Endothelial cell (in vitro differentiated cells): Measurements from ENCODE around the gene BID. TPM values are rescaled to one million over a fixed set of nuclear protein-coding genes. Genes with fewer than 3 reads are reported as not detected.
"Not testable (repeated sequence)": the region's sequence is repeated elsewhere in the genome, so short reads cannot be mapped to it uniquely, and the experiment has no call there.

Experiments used
- DNase-seq: peaks from one replicate; pipeline ENCODE4 v3.0.0; 2021; ENCODE audit warnings: low spot score
- H3K27ac Mint-ChIP-seq: one replicate; pipeline ENCODE4 v1.8.0; 2021; ENCODE audit warnings: mixed read lengths, inconsistent platforms; ENCODE audit not compliant: unreplicated experiment
- H3K27me3 Mint-ChIP-seq: one replicate; pipeline ENCODE4 v1.8.0; 2021; ENCODE audit warnings: mild to moderate bottlenecking, moderate library complexity, mixed read lengths, inconsistent platforms; ENCODE audit not compliant: unreplicated experiment
- H3K36me3 Mint-ChIP-seq: one replicate; pipeline ENCODE4 v1.8.0; 2021; ENCODE audit warnings: mild to moderate bottlenecking, low read depth, mixed read lengths, inconsistent platforms; ENCODE audit not compliant: unreplicated experiment
- H3K4me1 Mint-ChIP-seq: one replicate; pipeline ENCODE4 v1.8.0; 2021; ENCODE audit warnings: mild to moderate bottlenecking, mixed read lengths, inconsistent platforms; ENCODE audit not compliant: unreplicated experiment
- H3K4me3 Mint-ChIP-seq: one replicate; pipeline ENCODE4 v1.8.0; 2021; ENCODE audit warnings: mild to moderate bottlenecking, mixed read lengths, inconsistent platforms; ENCODE audit not compliant: unreplicated experiment
- H3K9me3 Mint-ChIP-seq: one replicate; pipeline ENCODE4 v1.8.0; 2021; ENCODE audit warnings: mixed read lengths, inconsistent platforms; ENCODE audit not compliant: unreplicated experiment
- CTCF ChIP-seq: fragments of 200-600 bp; sonication (generic); IDR thresholded peaks from one replicate; pipeline ENCODE4 v1.5.0; 2021; ENCODE audit warnings: antibody characterized with exemption; ENCODE audit not compliant: unreplicated experiment
- total RNA-seq: library from RNA; stranded (reverse); fragmentation: NEBNext Ultra II Directional; extraction: Animal tissue kit (Norgen Biotek cat#: 25700); gene quantifications from one replicate; pipeline ENCODE4 v1.2.1, GENCODE V29; 2021; ENCODE audit not compliant: unreplicated experiment

Gene BID
- total RNA-seq, 1 donor from 2014 or later: 32.5 TPM

GRCh38 chr22:17767233-17768065 is 6.8 kb downstream of the BID start:
- Mint-ChIP-seq H3K4me1 (peaks cover 3% of the 10 kb centered on the region), H3K27ac (no peak overlapping the region), H3K9me3 (no peaks in the 10 kb centered on the region), H3K4me3 (no peak overlapping the region), H3K27me3 (peaks cover 6% of the 10 kb centered on the region), H3K36me3 (peaks cover 6% of the 10 kb centered on the region)
- no peak for DNase-seq
- no peak for TF ChIP-seq CTCF

DNA sequence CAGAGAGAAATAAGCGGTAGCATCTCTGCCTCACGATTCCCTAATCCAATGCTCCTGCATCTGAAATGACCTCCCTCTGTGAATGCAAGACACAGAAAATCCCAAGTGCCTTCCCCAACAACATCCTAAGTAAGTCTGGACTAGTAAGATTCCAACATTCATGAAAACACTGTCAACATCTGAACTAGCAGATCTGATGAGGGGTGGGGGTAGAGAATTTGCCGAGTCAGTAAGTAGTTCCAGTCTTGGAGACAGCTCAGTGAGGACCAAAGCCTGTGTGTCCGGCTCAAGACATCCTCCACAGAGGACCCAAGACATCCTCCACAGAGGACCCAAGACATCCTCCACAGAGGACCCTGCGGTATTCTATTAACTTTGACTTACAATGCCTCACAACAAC is 9.4 kb downstream of the BID start:
- not testable (repeated sequence) for H3K9me3 Mint-ChIP-seq, H3K27me3 Mint-ChIP-seq, DNase-seq, H3K4me3 Mint-ChIP-seq, H3K27ac Mint-ChIP-seq, H3K4me1 Mint-ChIP-seq, H3K36me3 Mint-ChIP-seq

- H3K36me3 Mint-ChIP-seq: peaks cover 4% of the 10 kb centered on the region
- TF ChIP-seq CTCF: no peak
- H3K27me3 Mint-ChIP-seq: peaks cover 2% of the 10 kb centered on the region
- no peak overlapping the region for H3K4me3 Mint-ChIP-seq
- H3K4me1 Mint-ChIP-seq: no peaks in the 10 kb centered on the region
- no peak for DNase-seq
- H3K9me3 Mint-ChIP-seq: no peaks in the 10 kb centered on the region
- no peak overlapping the region for H3K27ac Mint-ChIP-seq
Observed at GRCh38 chr22:17764036-17764435, 10.2 kb downstream of the BID start.

GRCh38 chr22:17763442-17763841 is 10.8 kb downstream of the BID start:
- DNase-seq, H3K4me3 Mint-ChIP-seq, H3K36me3 Mint-ChIP-seq, H3K9me3 Mint-ChIP-seq, H3K4me1 Mint-ChIP-seq, H3K27me3 Mint-ChIP-seq, H3K27ac Mint-ChIP-seq: not testable (repeated sequence)

GRCh38 chr22:17761138-17761488 is 13.2 kb downstream of the BID start:
- no peaks in the 10 kb centered on the region for H3K36me3 Mint-ChIP-seq
- no peak for TF ChIP-seq CTCF
- DNase-seq: no peak
- no peak overlapping the region for H3K4me3 Mint-ChIP-seq
- no peaks in the 10 kb centered on the region for H3K4me1 Mint-ChIP-seq
- H3K27ac Mint-ChIP-seq: no peak overlapping the region
- H3K9me3 Mint-ChIP-seq: no peaks in the 10 kb centered on the region
- no peaks in the 10 kb centered on the region for H3K27me3 Mint-ChIP-seq

DNA sequence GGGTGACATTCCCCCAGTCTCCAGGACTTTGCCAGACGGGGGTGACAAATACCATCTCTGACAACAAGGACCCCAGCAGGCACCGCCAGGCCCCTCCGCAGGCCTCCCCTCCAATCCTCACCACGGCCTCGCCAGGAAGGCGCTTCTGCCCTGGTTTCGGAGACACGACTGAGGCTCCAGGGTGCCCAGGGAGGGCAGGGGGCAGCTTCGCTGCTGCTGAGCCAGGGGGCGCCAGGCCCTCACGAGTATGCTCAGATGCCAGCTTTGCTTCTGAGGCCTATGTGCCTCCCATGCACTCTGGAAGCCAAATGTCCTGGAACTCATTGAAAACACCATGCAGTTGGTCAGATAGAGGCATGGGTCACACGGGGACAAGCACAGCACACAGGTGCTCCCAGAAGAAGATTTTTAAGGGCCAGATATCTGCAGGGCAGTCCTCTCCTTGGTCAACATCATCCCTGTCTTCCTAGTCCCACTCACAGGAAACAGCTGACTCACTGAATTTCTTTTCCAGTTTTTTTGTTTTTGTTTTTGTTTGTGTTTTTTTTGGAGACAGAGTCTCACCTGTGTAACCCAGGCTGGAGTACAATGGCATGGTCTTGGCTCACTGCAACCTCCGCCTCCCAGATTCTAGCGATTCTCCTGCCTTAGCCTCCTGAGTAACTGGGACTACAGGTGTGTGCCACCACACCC is 19.9 kb downstream of the BID start:
- H3K9me3 Mint-ChIP-seq: no peaks in the 10 kb centered on the region
- peaks cover 2% of the 10 kb centered on the region for H3K36me3 Mint-ChIP-seq
- peaks cover 5% of the 10 kb centered on the region for H3K27me3 Mint-ChIP-seq
- no peak for DNase-seq
- H3K4me1 Mint-ChIP-seq: no peaks in the 10 kb centered on the region
- H3K4me3 Mint-ChIP-seq: no peak overlapping the region
- no peak overlapping the region for H3K27ac Mint-ChIP-seq
- TF ChIP-seq CTCF: no peak
